SK-N-SH treated with all-trans-retinoic acid at 6 μM for 48 hours (cell line): ENCODE measurements around the gene HPCAL1.

Experiments used
- CREB5 ChIP-seq: fragments of 250-450 bp; sonication (Bioruptor Pico); IDR thresholded peaks from 2 replicates; pipeline ENCODE4 v1.5.1; 2020; ENCODE audit warnings: low read depth, mild to moderate bottlenecking, moderate library complexity
- ISL1 ChIP-seq: fragments of 250-450 bp; sonication (Bioruptor Pico); IDR thresholded peaks from 2 replicates; pipeline ENCODE4 v2.1.2; 2022; ENCODE audit warnings: mild to moderate bottlenecking, moderate library complexity
- OSR1 ChIP-seq: fragments of 250-450 bp; sonication (Bioruptor Pico); IDR thresholded peaks from 2 replicates; pipeline ENCODE4 v1.8.0; 2022; ENCODE audit warnings: moderate library complexity, mild to moderate bottlenecking, inconsistent platforms
- SNAI2 ChIP-seq: fragments of 250-450 bp; sonication (Bioruptor Pico); IDR thresholded peaks from 2 replicates; pipeline ENCODE4 v1.5.0; 2020; ENCODE audit warnings: mild to moderate bottlenecking, moderate library complexity

- no peak for TF ChIP-seq OSR1
- TF ChIP-seq CREB5 (CRISPR knock-in tag), result no peak
- TF ChIP-seq SNAI2 (CRISPR knock-in tag), result no peak
- no peak for TF ChIP-seq ISL1
These were observed 87.7 kb downstream of the HPCAL1 start for GRCh38 chr2:10390369-10390801.
